GM10248 (cell line): ENCODE data around the gene SASS6.

Source experiments
- CTCF ChIA-PET: fragments of 300-600 bp; sonication (Branson Sonifier 250); formaldehyde crosslinking; extraction: SDS; loops from one replicate; lab custom pipeline; 2021; ENCODE audit warnings: antibody characterized with exemption; lab: Yijun Ruan, JAX
- POLR2A ChIA-PET: fragments of 350-650 bp; sonication (Branson Sonifier 250); formaldehyde crosslinking; extraction: SDS; loops from one replicate; lab custom pipeline; 2020; ENCODE audit warnings: antibody characterized with exemption; lab: Yijun Ruan, JAX
- DNase-seq: peaks from one replicate; pipeline ENCODE4 v3.0.0; 2012; ENCODE audit errors: extremely low spot score
- TF ChIP-seq, protein P1 (sequence below): IDR thresholded peaks from 2 replicates; pipeline ENCODE4 v1.5.1; 2012; ENCODE audit warnings: mild to moderate bottlenecking, low read depth; ENCODE audit errors: extremely low read depth, missing control alignments, control extremely low read depth

SASS6 gene

GRCh38 chr1:100145116-100145515 is 12.4 kb upstream of the SASS6 start:
- TF ChIP-seq, protein P1, sequence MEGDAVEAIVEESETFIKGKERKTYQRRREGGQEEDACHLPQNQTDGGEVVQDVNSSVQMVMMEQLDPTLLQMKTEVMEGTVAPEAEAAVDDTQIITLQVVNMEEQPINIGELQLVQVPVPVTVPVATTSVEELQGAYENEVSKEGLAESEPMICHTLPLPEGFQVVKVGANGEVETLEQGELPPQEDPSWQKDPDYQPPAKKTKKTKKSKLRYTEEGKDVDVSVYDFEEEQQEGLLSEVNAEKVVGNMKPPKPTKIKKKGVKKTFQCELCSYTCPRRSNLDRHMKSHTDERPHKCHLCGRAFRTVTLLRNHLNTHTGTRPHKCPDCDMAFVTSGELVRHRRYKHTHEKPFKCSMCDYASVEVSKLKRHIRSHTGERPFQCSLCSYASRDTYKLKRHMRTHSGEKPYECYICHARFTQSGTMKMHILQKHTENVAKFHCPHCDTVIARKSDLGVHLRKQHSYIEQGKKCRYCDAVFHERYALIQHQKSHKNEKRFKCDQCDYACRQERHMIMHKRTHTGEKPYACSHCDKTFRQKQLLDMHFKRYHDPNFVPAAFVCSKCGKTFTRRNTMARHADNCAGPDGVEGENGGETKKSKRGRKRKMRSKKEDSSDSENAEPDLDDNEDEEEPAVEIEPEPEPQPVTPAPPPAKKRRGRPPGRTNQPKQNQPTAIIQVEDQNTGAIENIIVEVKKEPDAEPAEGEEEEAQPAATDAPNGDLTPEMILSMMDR, result no peak
- POLR2A ChIA-PET, result no interaction called here
- CTCF ChIA-PET, result no interaction called here
- DNase-seq, result no peak

DNA sequence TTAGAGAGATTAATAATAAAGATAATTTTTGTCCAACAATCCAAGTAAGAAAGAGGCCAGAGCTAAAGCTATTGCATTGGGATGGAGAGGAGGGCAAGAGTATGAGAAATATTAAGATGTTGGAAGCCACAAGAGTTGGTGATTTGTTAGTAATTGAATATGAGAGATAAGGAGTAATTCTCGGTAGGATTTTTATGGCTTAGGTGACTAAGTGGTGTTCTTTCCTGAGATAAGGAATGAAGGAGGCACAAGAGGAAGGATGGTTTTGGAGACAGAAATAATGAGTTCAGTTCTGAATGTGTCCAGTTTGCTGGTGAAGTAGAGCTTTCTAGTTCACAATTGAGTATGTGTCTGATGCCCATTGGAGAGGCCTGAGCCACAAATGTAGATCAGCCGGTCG is 9.6 kb upstream of the SASS6 start:
- CTCF ChIA-PET, result interaction anchor here (1.6 kb wide), 1 partner anchor 9 kb away, joined by 8 read pairs; no protein-coding TSS in a partner anchor

DNA sequence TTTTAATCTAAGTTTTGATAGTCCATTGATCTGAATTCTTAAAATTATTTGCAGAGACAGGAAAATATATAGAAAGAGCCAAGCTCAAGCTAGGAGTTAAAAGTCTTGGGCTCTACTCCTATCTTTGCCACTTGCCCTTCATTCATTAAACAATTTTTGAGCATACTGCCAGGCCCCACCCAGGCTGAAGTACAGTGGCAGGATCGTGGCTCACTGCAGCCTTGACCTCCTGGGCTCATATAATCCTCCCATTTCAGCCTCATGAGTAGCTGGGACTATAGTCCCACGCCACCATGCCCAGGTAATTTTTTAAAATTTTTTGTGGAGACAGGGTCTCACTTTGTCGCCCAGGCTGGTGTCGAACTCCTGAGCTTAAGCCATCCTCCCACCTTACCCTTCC is 8.5 kb upstream of the SASS6 start:
- TF ChIP-seq, protein P1, result no peak
- ChIA-PET CTCF (interaction anchor here (1.6 kb wide), 1 partner anchor 10 kb away, joined by 8 read pairs; no protein-coding TSS in a partner anchor), POLR2A (no interaction called here)
- no peak for DNase-seq

More for the DNA sequence above, 9.6 kb upstream of the SASS6 start:
- TF ChIP-seq, protein P1, result no peak
- POLR2A ChIA-PET, result no interaction called here
- DNase-seq, result no peak

DNA sequence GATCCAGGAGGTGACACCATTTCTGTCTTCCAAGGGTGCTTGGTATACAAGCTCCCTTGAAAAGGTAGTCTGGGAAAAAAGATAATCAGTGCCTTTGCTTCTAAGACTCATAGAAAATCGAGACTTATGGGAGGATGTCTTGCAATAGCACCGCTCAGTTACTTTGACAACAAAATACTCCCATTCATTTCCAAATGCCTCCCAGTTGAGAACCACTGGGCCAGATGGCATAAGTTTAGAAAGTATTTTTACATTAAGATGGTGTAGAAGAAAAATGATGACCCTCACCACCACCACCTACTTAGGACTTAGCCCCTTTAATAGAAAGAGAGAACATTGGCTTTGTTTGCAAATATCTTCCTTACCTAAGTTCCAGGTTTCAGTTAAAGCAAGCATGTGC is 4.9 kb upstream of the SASS6 start:
- TF ChIP-seq, protein P1, result no peak
- POLR2A ChIA-PET, result no interaction called here

GRCh38 chr1:100134872-100135271 is 2.1 kb upstream of the SASS6 start:
- DNase-seq, result no peak
- ChIA-PET CTCF (interaction anchor here (1.0 to 1.8 kb wide), 2 partner anchors 314 to 324 kb away, joined by 3 to 5 read pairs; no protein-coding TSS in a partner anchor), POLR2A (no interaction called here)
- TF ChIP-seq, protein P1, result no peak

More for the DNA sequence above, 4.9 kb upstream of the SASS6 start:
- DNase-seq, result no peak
- CTCF ChIA-PET, result no interaction called here

DNA sequence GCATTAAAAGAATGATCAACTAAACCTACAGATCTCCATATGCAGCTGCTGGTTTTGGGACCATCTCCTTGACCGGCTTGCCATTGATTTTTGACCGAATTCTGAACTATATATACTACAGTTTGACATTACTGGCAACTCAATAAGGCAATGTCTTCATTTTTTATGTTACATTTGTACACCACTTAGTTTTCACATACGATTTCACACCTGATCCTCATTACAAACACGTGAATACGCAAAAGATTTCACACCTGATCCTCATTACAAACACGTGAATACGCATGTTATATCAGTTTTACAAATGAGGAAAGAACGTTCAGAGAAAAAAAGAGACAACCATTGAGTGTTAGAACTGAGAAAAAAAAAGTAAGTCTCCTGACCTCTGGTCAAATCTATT is 1.1 kb downstream of the SASS6 start:
- ChIA-PET CTCF (interaction anchor here (1.0 kb wide), 1 partner anchor 123 kb away, joined by 3 read pairs; no protein-coding TSS in a partner anchor), POLR2A (no interaction called here)
- TF ChIP-seq, protein P1, result no peak
- DNase-seq, result no peak
